ENCODE results near the gene TXNDC8.

TXNDC8 gene

GRCh38 chr9:110255463-110256379 is 81.9 kb downstream of the TXNDC8 start:
- peak; percentile 49 for DNase-seq
- in situ Hi-C loops (cut with HindIII; ENCODE audit: low pct_ligation_motif_present, low pct_unique_long_range_greater_than_20kb, low sequenced_read_pairs), result no loop called here

GRCh38 chr9:110255034-110255462 is 82.6 kb downstream of the TXNDC8 start:
- in situ Hi-C loops (cut with HindIII; ENCODE audit: low pct_ligation_motif_present, low pct_unique_long_range_greater_than_20kb, low sequenced_read_pairs), result no loop called here
- DNase-seq, result peak; percentile 3

GRCh38 chr9:110254500-110254899 is 83.2 kb downstream of the TXNDC8 start:
- no peak for DNase-seq
- in situ Hi-C loops (cut with HindIII; ENCODE audit: low pct_ligation_motif_present, low pct_unique_long_range_greater_than_20kb, low sequenced_read_pairs), result no loop called here
